ENCODE results near the gene PIP4K2C. TPM values are rescaled to one million over a fixed set of nuclear protein-coding genes. Genes with fewer than 3 reads are reported as not detected.

PIP4K2C gene
- total and polyA plus RNA-seq, 12 donors: 5.8 to 17.2 (median 14.1) TPM

GRCh38 chr12:57602544-57602943 is 11.6 kb downstream of the PIP4K2C start:
- TF ChIP-seq CTCF (IDR thresholded peaks at IDR 0.05): no peak
- peaks cover 0 to 62% (median 21%) of the 10 kb centered on the region in 9 donors for H3K36me3 ChIP-seq

GRCh38 chr12:57603324-57603723 is 12.3 kb downstream of the PIP4K2C start:
- WGBS, 2 donors: 65 to 66% methylated on average over 2 of the region's 2 CpGs
- peaks cover 0 to 21% (median 0%) of the 10 kb centered on the region in 7 donors for H3K27me3 ChIP-seq

More at GRCh38 chr12:57602544-57602943, 11.6 kb downstream of the PIP4K2C start:
- Histone ChIP-seq H3K27ac (peak overlapping the region in 6 of 10 donors; percentile 78 to 96 (median 90)), H3K9me3 (no peaks in the 10 kb centered on the region), H3K27me3 (peaks cover 0 to 21% (median 0%) of the 10 kb centered on the region in 7 donors), H3K4me3 (no peak overlapping the region), H3K4me1 (peaks cover 0 to 36% (median 25%) of the 10 kb centered on the region in 9 donors)
- ATAC-seq: no peak
- no peak for DNase-seq
- intact Hi-C loops (cut with DNase I): no loop called here

GRCh38 chr12:57603815-57604453 is 12.9 kb downstream of the PIP4K2C start:
- Histone ChIP-seq H3K4me1 (peaks cover 0 to 48% (median 25%) of the 10 kb centered on the region in 9 donors), H3K4me3 (peak overlapping the region; percentile 58 to 87 (median 76)), H3K36me3 (peaks cover 0 to 60% (median 16%) of the 10 kb centered on the region in 9 donors), H3K27ac (peak overlapping the region; percentile 78 to 96 (median 90)), H3K27me3 (peaks cover 0 to 21% (median 0%) of the 10 kb centered on the region in 7 donors), H3K9me3 (no peaks in the 10 kb centered on the region)
- ATAC-seq (peak; percentile 29 to 84 (median 72)), DNase-seq (peak in 1 of 2 donors; percentile 84)
- 30 to 31% methylated on average over 6 of the region's 6 CpGs for WGBS, 2 donors
- no peak for TF ChIP-seq CTCF (IDR thresholded peaks at IDR 0.05)
- intact Hi-C loops (cut with DNase I): loop anchor here in 1 of 10 donors (2.0 kb wide), 1 partner anchor 13 kb away; the partner anchor contains the start of gene PIP4K2C

More at GRCh38 chr12:57603324-57603723, 12.3 kb downstream of the PIP4K2C start:
- no peak for TF ChIP-seq CTCF (IDR thresholded peaks at IDR 0.05)
- peaks cover 0 to 44% (median 25%) of the 10 kb centered on the region in 9 donors for H3K4me1 ChIP-seq
- no peaks in the 10 kb centered on the region for H3K9me3 ChIP-seq
- ATAC-seq (peak in 2 of 8 donors; percentile 2 to 4), DNase-seq (no peak)
- intact Hi-C loops (cut with DNase I): no loop called here
- H3K27ac ChIP-seq: peak overlapping the region in 9 of 10 donors; percentile 60 to 96 (median 91)
- peak overlapping the region in 1 of 10 donors; percentile 76 for H3K4me3 ChIP-seq
- H3K36me3 ChIP-seq: peaks cover 0 to 60% (median 17%) of the 10 kb centered on the region in 9 donors

GRCh38 chr12:57604454-57604991 is 13.5 kb downstream of the PIP4K2C start, which contains the start of gene DTX3:
TSS of gene DTX3 (plus strand) at chr12:57604824. CDS start at chr12:57606518, 1,694 bp downstream.
- H3K4me1 ChIP-seq: peaks cover 0 to 54% (median 25%) of the 10 kb centered on the region in 9 donors
- TF ChIP-seq CTCF (IDR thresholded peaks at IDR 0.05): no peak
- 0 to 2% methylated on average over 26 to 36 of the region's 36 CpGs for WGBS, 2 donors
- H3K27me3 ChIP-seq: peaks cover 0 to 21% (median 0%) of the 10 kb centered on the region in 7 donors
- DNase-seq (peak; percentile 50 to 62), ATAC-seq (peak; percentile 41 to 65 (median 60))
- intact Hi-C loops (cut with DNase I): loop anchor here in 1 of 10 donors (2.0 kb wide), 1 partner anchor 14 kb away; the partner anchor contains the start of gene PIP4K2C
- peaks cover 0 to 59% (median 13%) of the 10 kb centered on the region in 9 donors for H3K36me3 ChIP-seq
- peak within 1 kb of the TSS; percentile 78 to 96 (median 90) for H3K27ac ChIP-seq
- H3K4me3 ChIP-seq: peak within 1 kb of the TSS; percentile 58 to 87 (median 76)
- H3K9me3 ChIP-seq: no peaks in the 10 kb centered on the region

Measured in heart right ventricle (tissue), 16 donors.